ENCODE results near the gene NOP53. TPM values are rescaled to one million over a fixed set of nuclear protein-coding genes. Genes with fewer than 3 reads are reported as not detected.
"Not testable (repeated sequence)": the region's sequence is repeated elsewhere in the genome, so short reads cannot be mapped to it uniquely, and the experiment has no call there.

The NOP53 gene
- total RNA-seq, 2 donors from 2014 or later = 145 to 257 TPM

GRCh38 chr19:47798904-47799266, 53.5 kb downstream of the NOP53 start:
- Histone ChIP-seq H3K9ac (ENCODE audit: low read depth in 2 of 2, low read length in 2 of 2) (no peak overlapping the region), H3K36me3 (no peaks in the 10 kb centered on the region), H3K9me3 (no peaks in the 10 kb centered on the region), H3K4me3 (no peak overlapping the region), H3K4me1 (no peaks in the 10 kb centered on the region), H3K27ac (no peak overlapping the region), H3K27me3 (no peaks in the 10 kb centered on the region)
- intact Hi-C loops (cut with DNase I) = no loop called here
- DNase-seq = no peak
- TF ChIP-seq CTCF (IDR thresholded peaks at IDR 0.05) = no peak

- H3K27ac ChIP-seq = no peak overlapping the region
- no peaks in the 10 kb centered on the region for H3K36me3 ChIP-seq
- H3K4me3 ChIP-seq = no peak overlapping the region
- no peak overlapping the region for H3K9ac ChIP-seq (ENCODE audit: low read depth in 2 of 2, low read length in 2 of 2)
- no peak for DNase-seq
- intact Hi-C loops (cut with DNase I) = no loop called here
- no peaks in the 10 kb centered on the region for H3K9me3 ChIP-seq
- TF ChIP-seq CTCF (IDR thresholded peaks at IDR 0.05) = no peak
- H3K4me1 ChIP-seq = no peaks in the 10 kb centered on the region
- H3K27me3 ChIP-seq = no peaks in the 10 kb centered on the region
These were observed 55.9 kb downstream of the NOP53 start for GRCh38 chr19:47801270-47801669.

- Histone ChIP-seq H3K36me3 (no peaks in the 10 kb centered on the region), H3K9ac (ENCODE audit: low read depth in 2 of 2, low read length in 2 of 2) (no peak overlapping the region), H3K27me3 (no peaks in the 10 kb centered on the region), H3K4me3 (no peak overlapping the region), H3K4me1 (no peaks in the 10 kb centered on the region), H3K27ac (no peak overlapping the region), H3K9me3 (no peaks in the 10 kb centered on the region)
- TF ChIP-seq CTCF (IDR thresholded peaks at IDR 0.05) = no peak
- intact Hi-C loops (cut with DNase I) = no loop called here
- DNase-seq = no peak
These were observed 57.2 kb downstream of the NOP53 start for GRCh38 chr19:47802521-47803043.

GRCh38 chr19:47803148-47803547, 57.8 kb downstream of the NOP53 start:
- H3K4me1 ChIP-seq; intact Hi-C loops (cut with DNase I); H3K4me3 ChIP-seq; DNase-seq; H3K9me3 ChIP-seq; H3K9ac ChIP-seq (ENCODE audit: low read depth in 2 of 2, low read length in 2 of 2); H3K27me3 ChIP-seq; H3K27ac ChIP-seq; H3K36me3 ChIP-seq: not testable (repeated sequence)

GRCh38 chr19:47803671-47804070, 58.3 kb downstream of the NOP53 start:
- H3K9me3 ChIP-seq, DNase-seq, H3K4me3 ChIP-seq: not testable (repeated sequence)

GRCh38 chr19:47804451-47804850, 59.1 kb downstream of the NOP53 start, which contains the start of gene TPRX1:
Gene TPRX1, minus strand, starts transcription at chr19:47804551. Its CDS starts 12 bp downstream, at chr19:47804539.
- DNase-seq = not testable (repeated sequence)

More at GRCh38 chr19:47803671-47804070, 58.3 kb downstream of the NOP53 start:
- H3K36me3 ChIP-seq; H3K4me1 ChIP-seq; H3K27me3 ChIP-seq; intact Hi-C loops (cut with DNase I); H3K27ac ChIP-seq; H3K9ac ChIP-seq (ENCODE audit: low read depth in 2 of 2, low read length in 2 of 2): not testable (repeated sequence)

GRCh38 chr19:47805313-47805712, 60.0 kb downstream of the NOP53 start:
- no peak for TF ChIP-seq CTCF (IDR thresholded peaks at IDR 0.05)
- H3K9me3 ChIP-seq = no peaks in the 10 kb centered on the region
- DNase-seq = no peak
- H3K27me3 ChIP-seq = no peaks in the 10 kb centered on the region
- H3K4me1 ChIP-seq = no peaks in the 10 kb centered on the region
- intact Hi-C loops (cut with DNase I) = no loop called here
- H3K27ac ChIP-seq = no peak overlapping the region
- no peak overlapping the region for H3K4me3 ChIP-seq
- H3K9ac ChIP-seq (ENCODE audit: low read depth in 2 of 2, low read length in 2 of 2) = no peak overlapping the region
- no peaks in the 10 kb centered on the region for H3K36me3 ChIP-seq

More at GRCh38 chr19:47804451-47804850, 59.1 kb downstream of the NOP53 start, which contains the start of gene TPRX1:
- H3K36me3 ChIP-seq; H3K9me3 ChIP-seq; H3K27ac ChIP-seq; H3K9ac ChIP-seq (ENCODE audit: low read depth in 2 of 2, low read length in 2 of 2); H3K4me1 ChIP-seq; H3K27me3 ChIP-seq; H3K4me3 ChIP-seq; intact Hi-C loops (cut with DNase I): not testable (repeated sequence)

Data from colonic mucosa (tissue), 4 donors.